ENCODE measurements around the gene BDKRB1.

The BDKRB1 gene

GRCh38 chr14:96255501-96256366 lies at the start of gene BDKRB1:
Gene BDKRB1, plus strand, starts transcription at chr14:96256210. Its CDS starts 7,473 bp downstream, at chr14:96263683.
- DNase-seq = no peak

GRCh38 chr14:96206461-96206860 lies 49.5 kb upstream of the BDKRB1 start:
- DNase-seq = no peak

- DNase-seq = no peak
Observed at GRCh38 chr14:96207686-96208085, 48.3 kb upstream of the BDKRB1 start.

GRCh38 chr14:96208739-96209138 lies 47.3 kb upstream of the BDKRB1 start:
- DNase-seq = no peak

- no peak for DNase-seq
Observed at GRCh38 chr14:96212140-96212539, 43.9 kb upstream of the BDKRB1 start.

- no peak for DNase-seq
Observed at GRCh38 chr14:96212896-96213295, 43.1 kb upstream of the BDKRB1 start.

- no peak for DNase-seq
Observed at GRCh38 chr14:96213871-96214465, 42.0 kb upstream of the BDKRB1 start.

- DNase-seq = no peak
Observed at GRCh38 chr14:96214793-96215192, 41.2 kb upstream of the BDKRB1 start.

GRCh38 chr14:96215452-96216244 lies 40.4 kb upstream of the BDKRB1 start:
- no peak for DNase-seq

- no peak for DNase-seq
Observed at GRCh38 chr14:96216627-96217026, 39.4 kb upstream of the BDKRB1 start.

- peak; percentile 64 to 70 for DNase-seq
Observed at GRCh38 chr14:96217376-96217913, 38.6 kb upstream of the BDKRB1 start.

GRCh38 chr14:96221109-96221650 lies 34.8 kb upstream of the BDKRB1 start:
- DNase-seq = no peak

- no peak for DNase-seq
Observed at GRCh38 chr14:96221841-96222240, 34.2 kb upstream of the BDKRB1 start.

GRCh38 chr14:96224480-96225096 lies 31.4 kb upstream of the BDKRB1 start:
- no peak for DNase-seq

- no peak for DNase-seq
Observed at GRCh38 chr14:96225213-96225612, 30.8 kb upstream of the BDKRB1 start.

- no peak for DNase-seq
Observed at GRCh38 chr14:96225745-96226151, 30.3 kb upstream of the BDKRB1 start.

- DNase-seq = no peak
Observed at GRCh38 chr14:96227428-96227827, 28.6 kb upstream of the BDKRB1 start.

- DNase-seq = no peak
Observed at GRCh38 chr14:96229315-96229714, 26.7 kb upstream of the BDKRB1 start.

- no peak for DNase-seq
Observed at GRCh38 chr14:96231056-96231455, 25.0 kb upstream of the BDKRB1 start.

GRCh38 chr14:96231526-96232130 lies 24.4 kb upstream of the BDKRB1 start:
- no peak for DNase-seq

GRCh38 chr14:96232506-96232905 lies 23.5 kb upstream of the BDKRB1 start:
- DNase-seq = no peak

- no peak for DNase-seq
Observed at GRCh38 chr14:96233661-96234060, 22.3 kb upstream of the BDKRB1 start.

Measured in SHP77 (cell line).